IMR-90 (cell line): ENCODE measurements around the gene ISCU. TPM values are rescaled to one million over a fixed set of nuclear protein-coding genes. Genes with fewer than 3 reads are reported as not detected.

Source experiments
- ATAC-seq: fragments of 200-7000 bp; cut with Tn5 transposase; 2 replicates; pipeline ENCODE4 v1.9.1; 2020; ENCODE audit warnings: low read depth, mild to moderate bottlenecking, moderate library complexity
- BruUV-seq: library from RNA; stranded (reverse); fragments of 400-500 nt; replicated peaks from 2 replicates; lab custom pipeline; 2021; lab: Mats Ljungman, UMichigan
- CTCF ChIA-PET: fragments of 300-600 bp; formaldehyde crosslinking; extraction: SDS; loops from one replicate; lab custom pipeline; 2021; ENCODE audit warnings: antibody characterized with exemption; lab: Yijun Ruan, JAX
- POLR2A ChIA-PET: fragments of 300-600 bp; sonication (Branson Sonifier 250); formaldehyde crosslinking; loops from one replicate; lab custom pipeline; 2022; ENCODE audit warnings: antibody characterized with exemption; ENCODE audit not compliant: unreplicated experiment; lab: Charles Lee
- DNase-seq: peaks from one replicate; pipeline ENCODE4 v3.0.0; 2013
- H2AFZ ChIP-seq: replicated peaks from 2 replicates; pipeline ENCODE3; 2013; ENCODE audit warnings: low read length, mild to moderate bottlenecking; ENCODE audit not compliant: poor library complexity
- H2AK5ac ChIP-seq: 2 replicates; pipeline ENCODE4 v1.6.1; 2013; ENCODE audit warnings: low read depth, low read length, inconsistent platforms
- H2AK9ac ChIP-seq: replicated peaks from 2 replicates; pipeline ENCODE3; 2013; ENCODE audit warnings: mild to moderate bottlenecking, low read depth, low read length, moderate library complexity; ENCODE audit not compliant: poor library complexity
- H2BK120ac ChIP-seq: 2 replicates; pipeline ENCODE4 v1.6.1; 2013; ENCODE audit warnings: low read depth, low read length, inconsistent platforms
- H2BK15ac ChIP-seq: 3 replicates; pipeline ENCODE4 v1.6.1; 2013; ENCODE audit warnings: low read depth, low read length, inconsistent platforms
- H2BK20ac ChIP-seq: 2 replicates; pipeline ENCODE4 v1.6.1; 2013; ENCODE audit warnings: low read depth, mild to moderate bottlenecking, inconsistent platforms, low read length, moderate library complexity
- H2BK5ac ChIP-seq: 2 replicates; pipeline ENCODE4 v1.6.1; 2013; ENCODE audit warnings: mild to moderate bottlenecking, low read depth, low read length, inconsistent platforms; ENCODE audit not compliant: poor library complexity, severe bottlenecking
- H3K14ac ChIP-seq: replicated peaks from 2 replicates; pipeline ENCODE4 v1.6.1; 2013; ENCODE audit warnings: low read depth, low read length, inconsistent platforms
- H3K18ac ChIP-seq: 2 replicates; pipeline ENCODE4 v1.6.1; 2013; ENCODE audit warnings: low read depth, low read length, control low read depth
- H3K23ac ChIP-seq: 2 replicates; pipeline ENCODE4 v1.6.1; 2013; ENCODE audit warnings: low read depth, low read length, inconsistent platforms
- H3K27ac ChIP-seq: 2 replicates; pipeline ENCODE4 v1.5.1; 2013; ENCODE audit warnings: mild to moderate bottlenecking, control low read depth, low read length; ENCODE audit not compliant: insufficient read depth
- H3K27me3 ChIP-seq: 2 replicates; pipeline ENCODE4 v1.6.1; 2013; ENCODE audit warnings: low read length; ENCODE audit not compliant: control insufficient read depth, insufficient read depth
- H3K36me3 ChIP-seq: 2 replicates; pipeline ENCODE4 v1.6.1; 2013; ENCODE audit warnings: low read length, mixed read lengths; ENCODE audit not compliant: control insufficient read depth, insufficient read depth
- H3K4ac ChIP-seq: 2 replicates; pipeline ENCODE4 v1.6.1; 2013; ENCODE audit warnings: low read depth, low read length, inconsistent platforms
- H3K4me1 ChIP-seq: 2 replicates; pipeline ENCODE4 v1.6.1; 2013; ENCODE audit warnings: low read length, mixed read lengths; ENCODE audit not compliant: control insufficient read depth, insufficient read depth
- H3K4me2 ChIP-seq: 2 replicates; pipeline ENCODE4 v1.6.1; 2013; ENCODE audit warnings: low read depth, mild to moderate bottlenecking, control low read depth, low read length, moderate library complexity
- H3K4me3 ChIP-seq: 2 replicates; pipeline ENCODE4 v1.5.1; 2013; ENCODE audit warnings: low read depth, mild to moderate bottlenecking, control low read depth, low read length, moderate library complexity; ENCODE audit not compliant: insufficient read depth
- H3K56ac ChIP-seq: 2 replicates; pipeline ENCODE4 v1.6.1; 2013; ENCODE audit warnings: low read length, inconsistent platforms; ENCODE audit not compliant: insufficient read depth; ENCODE audit errors: extremely low read depth
- H3K79me1 ChIP-seq, 2 experiments: 2 replicates each; pipeline ENCODE4 v1.6.1; 2013; ENCODE audit warnings: low read length in 2 of 2, inconsistent platforms in 1 of 2, low read depth in 1 of 2
- H3K9ac ChIP-seq: 2 replicates; pipeline ENCODE4 v1.6.1; 2013; ENCODE audit warnings: low read depth, low read length, control low read depth
- H3K9me1 ChIP-seq: 2 replicates; pipeline ENCODE4 v1.6.1; 2013; ENCODE audit warnings: low read length, inconsistent platforms; ENCODE audit not compliant: insufficient read depth
- H3K9me3 ChIP-seq: 2 replicates; pipeline ENCODE4 v1.6.1; 2013; ENCODE audit warnings: low read length; ENCODE audit not compliant: control insufficient read depth, insufficient read depth
- H4K20me1 ChIP-seq: 2 replicates; pipeline ENCODE4 v1.6.1; 2013; ENCODE audit warnings: low read length, inconsistent platforms; ENCODE audit not compliant: insufficient read depth
- H4K5ac ChIP-seq: 2 replicates; pipeline ENCODE4 v1.6.1; 2013; ENCODE audit warnings: mild to moderate bottlenecking, low read depth, low read length, control low read depth
- H4K8ac ChIP-seq, 2 experiments: 2 replicates each; pipeline ENCODE4 v1.6.1; 2013; ENCODE audit warnings: low read depth in 2 of 2, low read length in 2 of 2, control low read depth in 1 of 2, inconsistent platforms in 1 of 2
- H4K91ac ChIP-seq: 2 replicates; pipeline ENCODE4 v1.6.1; 2013; ENCODE audit warnings: low read depth, low read length, inconsistent platforms; ENCODE audit not compliant: insufficient read depth
- USF2 ChIP-seq: fragments of 150-350 bp; IDR thresholded peaks from 2 replicates; pipeline ENCODE4 v1.6.1; 2017; ENCODE audit warnings: mild to moderate bottlenecking, antibody characterized with exemption, low read length, low read depth
- WGBS, 2 experiments: methylation state at CpG; one replicate each; pipeline versions ENCODE4 v1.1.5 to v1.1.7; 2013; ENCODE audit warnings: missing lambda C conversion rate in 2 of 2; ENCODE audit not compliant: insufficient read length in 1 of 2; ENCODE audit errors: extremely low coverage in 2 of 2; 5-methylcytosine and 5-hydroxymethylcytosine counted together
- dilution Hi-C: fragments of 300-500 bp; cut with HindIII; formaldehyde crosslinking; loops from one replicate; pipeline ENCODE4 v1.14.3; 2018; ENCODE audit warnings: low sequenced_read_pairs; ENCODE audit not compliant: unreplicated experiment
- in situ Hi-C: fragments of 300-500 bp; cut with MboI; formaldehyde crosslinking; loops from 3 replicates; pipeline ENCODE4 v1.14.3; 2019; ENCODE audit warnings: low sequenced_read_pairs, inconsistent platforms, mixed read lengths
- intact Hi-C: fragments of 100-400 bp; cut with micrococcal nuclease; formaldehyde crosslinking; loops from 2 replicates; pipeline ENCODE4 v1.10.0; 2022
- polyA plus RNA-seq, 3 experiments: library from polyadenylated mRNA; depleted of rRNA; stranded (reverse); fragments of >200 nt; gene quantifications; 2 replicates each; pipeline ENCODE4 v1.2.3, GENCODE V29; 2012; ENCODE audit warnings: low replicate concordance in 1 of 3
- total RNA-seq: library from RNA; depleted of rRNA; stranded (reverse); fragments of >200 nt; gene quantifications from 2 replicates; pipeline ENCODE4 v1.2.3, GENCODE V29; 2012

The ISCU gene
- total and polyA plus RNA-seq, 2 of the 4 experiments (the other 2 are of a cell fraction), result 52.7 to 87.2 TPM

- peak overlapping the region; percentile 71; the same call in 1 of the 2 replicates for H3K23ac ChIP-seq
- no peak overlapping the region; the same call in 1 of the 2 replicates for H3K14ac ChIP-seq
- no peak overlapping the region for H4K91ac ChIP-seq
- no TSS peak for BruUV-seq
- intact Hi-C loops (no loop called here), in situ Hi-C loops (no loop called here), dilution Hi-C loops (no loop called here)
- H3K4me3 ChIP-seq, result no peak overlapping the region
- no peak overlapping the region for H3K56ac ChIP-seq
- ATAC-seq (no peak), DNase-seq (no peak)
- no peaks in the 10 kb centered on the region for H3K9me3 ChIP-seq
- no peak overlapping the region for H2BK5ac ChIP-seq
- peak overlapping the region; percentile 80 for H2AK9ac ChIP-seq
- H2AK5ac ChIP-seq, result peak overlapping the region; percentile 45; the same call in 1 of the 2 replicates
- H2BK15ac ChIP-seq, result no peak overlapping the region
- peaks cover 2% of the 10 kb centered on the region; the same call in 1 of the 2 replicates for H3K36me3 ChIP-seq
- peaks cover 3% of the 10 kb centered on the region; the same call in 1 of the 2 replicates for H3K4me1 ChIP-seq
- H3K18ac ChIP-seq, result no peak overlapping the region
- no peak overlapping the region; the same call in 1 of the 2 replicates for H2BK20ac ChIP-seq
- H2AFZ ChIP-seq, result no peak overlapping the region
- no peak overlapping the region for H2BK120ac ChIP-seq
- no peak for TF ChIP-seq USF2
- WGBS, 2 experiments, result 64% methylated on average over 12 of the region's 17 CpGs; no CpG with 5 or more reads in 1 of the 2 experiments
- CTCF ChIA-PET, result no interaction called here
- no peaks in the 10 kb centered on the region for H4K20me1 ChIP-seq
- no peak overlapping the region for H4K5ac ChIP-seq
- H3K79me1 ChIP-seq, result peaks cover 0 to 7% of the 10 kb centered on the region in 2 experiments; a peak in 2 of 4 replicates
- H3K9ac ChIP-seq, result no peak overlapping the region
- H3K27me3 ChIP-seq, result 0 out of 2 replicates have a peak, but pooled peaks cover 2% of the 10 kb centered on the region
- H3K4me2 ChIP-seq, result no peak overlapping the region; the same call in 1 of the 2 replicates
- H3K27ac ChIP-seq, result no peak overlapping the region
- H3K4ac ChIP-seq, result no peak overlapping the region
- POLR2A ChIA-PET, result no interaction called here
- peaks cover 7% of the 10 kb centered on the region; the same call in 1 of the 2 replicates for H3K9me1 ChIP-seq
- no peak overlapping the region for H4K8ac ChIP-seq
Observed at GRCh38 chr12:108595711-108596647, 33.6 kb downstream of the ISCU start.
